Nephron progenitor cell (in vitro differentiated cells): ENCODE data around the gene HSCB.
A peak's percentile ranks its signal among the peaks of the same experiment; 100 is the strongest.
"Not testable (repeated sequence)": the region's sequence is repeated elsewhere in the genome, so short reads cannot be mapped to it uniquely, and the experiment has no call there.

Experiments
- DNase-seq: peaks from one replicate; pipeline ENCODE4 v3.0.0; 2021
- H3K27ac Mint-ChIP-seq: 2 replicates; pipeline ENCODE4 v1.8.0; 2021; ENCODE audit warnings: mild to moderate bottlenecking, moderate library complexity, mixed read lengths
- H3K27me3 Mint-ChIP-seq: 2 replicates; pipeline ENCODE4 v1.8.0; 2021; ENCODE audit warnings: mild to moderate bottlenecking, low read depth, mixed read lengths; ENCODE audit not compliant: poor library complexity
- H3K36me3 Mint-ChIP-seq: 2 replicates; pipeline ENCODE4 v1.8.0; 2021; ENCODE audit warnings: low read depth, mixed read lengths
- H3K4me1 Mint-ChIP-seq: 2 replicates; pipeline ENCODE4 v1.8.0; 2021; ENCODE audit warnings: mixed read lengths
- H3K4me3 Mint-ChIP-seq: 2 replicates; pipeline ENCODE4 v1.8.0; 2021; ENCODE audit warnings: mild to moderate bottlenecking, moderate library complexity, mixed read lengths
- H3K9me3 Mint-ChIP-seq: 2 replicates; pipeline ENCODE4 v1.8.0; 2021; ENCODE audit warnings: mild to moderate bottlenecking, moderate library complexity, mixed read lengths
- TF ChIP-seq, protein P1 (sequence below): fragments of 200-600 bp; sonication (generic); IDR thresholded peaks from 2 replicates; pipeline ENCODE4 v1.5.0; 2021; ENCODE audit warnings: antibody characterized with exemption

Gene HSCB

DNA sequence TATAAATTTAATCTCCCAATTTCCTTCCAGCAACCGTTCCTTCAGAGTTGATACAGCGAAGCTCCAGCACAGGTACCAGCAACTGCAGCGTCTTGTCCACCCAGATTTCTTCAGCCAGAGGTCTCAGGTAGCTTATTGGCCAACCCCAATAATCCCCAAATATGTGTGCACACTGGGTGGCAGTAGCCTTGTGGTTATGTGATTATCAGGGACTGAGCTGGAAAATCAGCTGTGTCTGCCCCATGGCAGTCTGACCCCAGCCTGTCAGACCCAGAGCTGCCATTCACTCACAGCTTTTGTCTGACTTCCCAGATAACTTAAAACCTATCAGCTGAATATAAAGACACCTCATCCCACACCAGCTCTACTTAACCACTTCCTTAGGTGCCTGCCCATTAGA, 2.0 kb downstream of the HSCB start:
- peak overlapping the region; percentile 41 for H3K27ac Mint-ChIP-seq
- DNase-seq: no peak
- H3K4me1 Mint-ChIP-seq: peaks cover 31% of the 10 kb centered on the region

DNA sequence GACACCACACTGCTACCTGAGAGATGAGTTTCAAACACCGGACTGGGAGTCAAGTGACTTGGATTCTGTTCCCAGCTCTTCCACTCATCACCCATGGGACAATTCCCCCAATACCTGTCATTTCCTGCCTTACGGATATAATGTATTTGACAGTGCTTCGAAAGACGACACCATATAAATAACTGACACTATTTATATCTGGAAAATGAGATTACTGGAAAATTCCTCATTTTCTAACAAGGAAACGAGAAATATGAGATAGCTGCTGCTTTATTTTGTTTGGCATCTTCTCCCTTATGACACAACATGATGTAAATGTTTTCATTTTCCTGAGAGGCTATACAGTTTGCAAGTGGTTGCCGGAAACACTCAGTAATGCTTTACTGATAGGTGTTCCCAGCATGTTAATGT, 8.6 kb downstream of the HSCB start:
- H3K4me1 Mint-ChIP-seq: no peaks in the 10 kb centered on the region
- H3K27ac Mint-ChIP-seq: no peak overlapping the region
- H3K27me3 Mint-ChIP-seq: no peaks in the 10 kb centered on the region
- no peak overlapping the region for H3K4me3 Mint-ChIP-seq
- peaks cover 81% of the 10 kb centered on the region for H3K36me3 Mint-ChIP-seq
- TF ChIP-seq, protein P1, sequence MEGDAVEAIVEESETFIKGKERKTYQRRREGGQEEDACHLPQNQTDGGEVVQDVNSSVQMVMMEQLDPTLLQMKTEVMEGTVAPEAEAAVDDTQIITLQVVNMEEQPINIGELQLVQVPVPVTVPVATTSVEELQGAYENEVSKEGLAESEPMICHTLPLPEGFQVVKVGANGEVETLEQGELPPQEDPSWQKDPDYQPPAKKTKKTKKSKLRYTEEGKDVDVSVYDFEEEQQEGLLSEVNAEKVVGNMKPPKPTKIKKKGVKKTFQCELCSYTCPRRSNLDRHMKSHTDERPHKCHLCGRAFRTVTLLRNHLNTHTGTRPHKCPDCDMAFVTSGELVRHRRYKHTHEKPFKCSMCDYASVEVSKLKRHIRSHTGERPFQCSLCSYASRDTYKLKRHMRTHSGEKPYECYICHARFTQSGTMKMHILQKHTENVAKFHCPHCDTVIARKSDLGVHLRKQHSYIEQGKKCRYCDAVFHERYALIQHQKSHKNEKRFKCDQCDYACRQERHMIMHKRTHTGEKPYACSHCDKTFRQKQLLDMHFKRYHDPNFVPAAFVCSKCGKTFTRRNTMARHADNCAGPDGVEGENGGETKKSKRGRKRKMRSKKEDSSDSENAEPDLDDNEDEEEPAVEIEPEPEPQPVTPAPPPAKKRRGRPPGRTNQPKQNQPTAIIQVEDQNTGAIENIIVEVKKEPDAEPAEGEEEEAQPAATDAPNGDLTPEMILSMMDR: no peak
- peaks cover 3% of the 10 kb centered on the region for H3K9me3 Mint-ChIP-seq
- no peak for DNase-seq

More for the DNA sequence above, 2.0 kb downstream of the HSCB start:
- TF ChIP-seq, protein P1: no peak
- H3K4me3 Mint-ChIP-seq: peak overlapping the region; percentile 94
- no peaks in the 10 kb centered on the region for H3K9me3 Mint-ChIP-seq
- H3K36me3 Mint-ChIP-seq: peaks cover 39% of the 10 kb centered on the region
- H3K27me3 Mint-ChIP-seq: no peaks in the 10 kb centered on the region

DNA sequence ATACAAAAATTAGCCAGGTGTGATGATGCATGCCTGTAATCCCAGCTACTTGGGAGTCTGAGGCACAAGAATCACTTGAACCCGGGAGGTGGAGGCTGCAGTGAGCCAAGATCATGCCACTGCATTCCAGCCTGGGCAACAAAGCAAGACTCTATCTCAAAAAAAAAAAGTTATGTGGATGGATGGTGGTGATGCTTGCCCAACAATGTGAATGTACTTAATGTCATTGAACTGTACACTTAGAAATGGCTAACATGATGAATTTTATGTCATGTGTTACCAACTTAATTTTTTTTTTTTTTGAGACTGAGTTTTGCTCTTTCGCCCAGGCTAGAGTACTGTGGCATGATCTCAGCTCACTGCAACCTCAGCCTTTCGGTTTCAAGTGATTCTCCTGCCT, 12.7 kb downstream of the HSCB start:
- H3K4me3 Mint-ChIP-seq, DNase-seq, H3K27ac Mint-ChIP-seq, H3K9me3 Mint-ChIP-seq, H3K27me3 Mint-ChIP-seq, H3K4me1 Mint-ChIP-seq: not testable (repeated sequence)
- H3K36me3 Mint-ChIP-seq: peaks cover 70% of the 10 kb centered on the region

DNA sequence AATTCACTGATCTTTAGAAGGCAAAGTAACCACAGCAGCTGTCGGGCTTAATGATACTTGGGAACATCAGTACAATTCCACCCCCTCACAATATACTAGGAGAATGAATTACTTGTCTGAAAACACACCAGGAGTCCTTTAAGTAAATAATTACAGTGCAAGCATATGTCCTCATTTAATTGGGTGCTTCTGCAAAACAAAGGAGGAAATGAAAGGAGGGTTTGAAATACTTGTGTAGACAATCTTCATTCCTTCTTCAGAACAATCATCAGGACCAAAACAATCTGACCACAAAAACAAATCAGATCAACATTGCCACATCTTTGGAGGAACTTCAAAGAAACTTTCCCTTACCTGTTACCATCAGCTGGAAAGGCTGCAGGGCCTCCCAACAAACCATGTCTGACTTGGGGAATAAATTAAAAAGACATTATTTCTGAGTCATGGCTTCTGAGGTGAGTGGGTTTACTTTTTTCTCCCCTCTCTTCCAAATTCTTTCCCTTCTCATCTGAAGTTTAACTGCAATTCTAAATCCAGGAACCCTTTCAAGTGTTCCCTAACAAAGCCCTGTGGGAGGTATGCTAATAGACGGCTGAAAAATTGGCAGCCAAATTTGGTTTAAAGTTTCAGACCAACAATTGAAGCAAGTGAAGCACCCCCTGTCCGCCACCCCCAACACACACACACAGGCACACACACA, 18.2 kb downstream of the HSCB start:
- Mint-ChIP-seq H3K4me3 (no peak overlapping the region), H3K9me3 (peaks cover 4% of the 10 kb centered on the region), H3K27ac (no peak overlapping the region), H3K27me3 (peaks cover 3% of the 10 kb centered on the region), H3K36me3 (peaks cover 28% of the 10 kb centered on the region), H3K4me1 (peaks cover 17% of the 10 kb centered on the region)
- TF ChIP-seq, protein P1: no peak
- no peak for DNase-seq

- Mint-ChIP-seq H3K4me1 (peaks cover 17% of the 10 kb centered on the region), H3K9me3 (peaks cover 4% of the 10 kb centered on the region), H3K27ac (no peak overlapping the region), H3K4me3 (no peak overlapping the region), H3K27me3 (peaks cover 3% of the 10 kb centered on the region), H3K36me3 (peaks cover 16% of the 10 kb centered on the region)
- TF ChIP-seq, protein P1: no peak
- DNase-seq: no peak
These were observed 19.6 kb downstream of the HSCB start for GRCh38 chr22:28761449-28761755.

GRCh38 chr22:28762000-28762399, 20.2 kb downstream of the HSCB start:
- H3K27ac Mint-ChIP-seq, DNase-seq, H3K4me3 Mint-ChIP-seq: not testable (repeated sequence)

DNA sequence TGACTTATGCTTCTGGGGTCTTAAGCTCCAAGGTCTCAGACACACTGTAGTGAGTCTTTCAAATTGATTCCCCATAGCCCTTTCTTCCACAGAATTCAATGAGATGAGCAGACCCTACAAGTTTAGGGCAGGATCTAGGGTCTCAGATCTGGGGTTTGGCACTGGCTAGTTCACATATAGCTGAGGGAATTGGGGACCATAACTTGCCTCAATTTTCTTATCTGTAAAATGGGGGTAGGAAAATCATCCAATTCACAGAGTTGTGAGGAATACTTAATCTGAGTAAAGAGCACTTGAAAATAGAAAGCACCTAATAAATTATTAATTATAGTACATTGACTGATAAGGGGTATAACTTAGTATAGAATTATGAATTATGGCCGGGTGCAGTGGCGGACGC, 24.8 kb downstream of the HSCB start:
- Mint-ChIP-seq H3K36me3 (no peaks in the 10 kb centered on the region), H3K27me3 (no peaks in the 10 kb centered on the region), H3K9me3 (peaks cover 10% of the 10 kb centered on the region), H3K4me3 (no peak overlapping the region), H3K4me1 (peaks cover under 1% of the 10 kb centered on the region), H3K27ac (no peak overlapping the region)
- TF ChIP-seq, protein P1: no peak
- no peak for DNase-seq

More at GRCh38 chr22:28762000-28762399, 20.2 kb downstream of the HSCB start:
- not testable (repeated sequence) for H3K27me3 Mint-ChIP-seq, H3K9me3 Mint-ChIP-seq
- H3K36me3 Mint-ChIP-seq: peaks cover 11% of the 10 kb centered on the region
- peaks cover 17% of the 10 kb centered on the region for H3K4me1 Mint-ChIP-seq
